GM23338 (cell line): ENCODE data around the gene DHRS13.
"Not testable (repeated sequence)": the region's sequence is repeated elsewhere in the genome, so short reads cannot be mapped to it uniquely, and the experiment has no call there.

Experiments
- CREB1 ChIP-seq: fragments of 250-450 bp; sonication (Bioruptor Pico); IDR thresholded peaks from 2 replicates; pipeline ENCODE4 v1.5.0; 2020; ENCODE audit warnings: low read depth, mild to moderate bottlenecking, moderate library complexity
- CTCF ChIP-seq, 2 experiments: fragments of 200-600 bp in 1 of 2; sonication (generic) in 1 of 2; conservative IDR thresholded peaks; 2 replicates each; pipeline versions ENCODE4 v1.5.1 to v1.6.1; 2016 to 2017; ENCODE audit warnings: antibody characterized with exemption in 2 of 2, low read depth in 2 of 2, mild to moderate bottlenecking in 2 of 2, moderate library complexity in 1 of 2
- ETS1 ChIP-seq: IDR thresholded peaks from 2 replicates; pipeline ENCODE4 v1.6.1; 2016; ENCODE audit warnings: antibody characterized with exemption
- EZH2 ChIP-seq: fragments of 200-600 bp; sonication (generic); IDR thresholded peaks from one replicate; pipeline ENCODE4 v1.8.0; 2017; ENCODE audit warnings: antibody characterized with exemption, mild to moderate bottlenecking, low read depth; ENCODE audit not compliant: unreplicated experiment
- EZH2phosphoT487 ChIP-seq: fragments of 200-600 bp; sonication (generic); IDR thresholded peaks from one replicate; pipeline ENCODE4 v1.8.1; 2018; ENCODE audit warnings: antibody characterized with exemption; ENCODE audit not compliant: unreplicated experiment
- JUNB ChIP-seq: IDR thresholded peaks from one replicate; pipeline ENCODE4 v1.6.1; 2016; ENCODE audit warnings: antibody characterized with exemption; ENCODE audit not compliant: unreplicated experiment
- POLR2AphosphoS5 ChIP-seq: IDR thresholded peaks from 2 replicates; pipeline ENCODE4 v1.6.1; 2016; ENCODE audit warnings: antibody characterized with exemption, low read depth
- REST ChIP-seq: IDR thresholded peaks from one replicate; pipeline ENCODE4 v1.6.1; 2018; ENCODE audit warnings: antibody characterized with exemption; ENCODE audit not compliant: unreplicated experiment

- not testable (repeated sequence) for TF ChIP-seq CREB1 (CRISPR knock-in tag); POLR2AphosphoS5; CTCF (conservative IDR thresholded peaks at IDR 0.05; ENCODE audit: low read depth in 2 of 2); EZH2; REST; EZH2phosphoT487; ETS1; JUNB
Measured at GRCh38 chr17:28903546-28903841, 615 bp upstream of the DHRS13 start.
